Measurements from ENCODE around the gene GNPDA2.
"Not testable (repeated sequence)": the region's sequence is repeated elsewhere in the genome, so short reads cannot be mapped to it uniquely, and the experiment has no call there.

GNPDA2 gene

DNA sequence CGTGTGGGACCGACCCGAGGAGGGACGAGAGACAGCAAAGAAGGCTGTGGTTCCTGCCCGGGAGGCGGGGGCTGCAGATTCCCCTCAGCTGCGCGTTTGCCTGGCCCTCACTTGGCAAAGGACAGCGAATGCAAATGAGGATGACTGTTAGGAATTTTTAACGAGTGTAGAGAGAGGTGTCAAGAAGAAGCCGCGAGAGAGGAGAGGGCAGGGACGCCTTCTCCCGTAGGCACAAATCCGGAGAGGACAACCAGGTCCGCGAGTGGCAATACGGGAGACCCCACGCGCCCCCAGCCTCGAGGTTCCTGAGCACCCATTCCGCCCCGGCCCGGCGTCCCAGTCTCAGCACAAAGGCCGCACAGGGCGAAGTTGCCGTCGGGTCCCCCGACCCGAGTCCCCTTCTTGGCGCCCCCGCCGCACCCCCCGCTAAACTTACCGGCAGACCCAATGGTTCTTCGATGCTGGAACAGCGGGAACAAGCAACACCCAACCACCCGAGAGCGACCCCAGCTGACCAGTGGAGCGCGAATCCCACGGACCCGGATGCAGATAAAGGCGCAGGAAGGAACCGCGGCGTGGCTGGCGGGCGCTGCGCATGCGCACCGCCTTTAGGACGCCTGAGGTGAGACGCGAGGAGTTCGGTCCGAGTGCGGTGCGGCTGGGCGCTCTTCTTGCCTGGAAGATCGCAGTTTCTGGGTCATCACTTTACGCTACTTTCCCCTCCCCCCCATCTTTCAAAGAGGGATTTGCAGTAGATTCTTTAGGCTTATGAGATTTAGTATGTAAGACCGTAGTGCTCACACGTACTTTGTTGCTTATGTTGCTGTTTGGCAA is at the start of gene GNPDA2:
TSS of gene GNPDA2 (minus strand) at position 519 of the 834 bp plus-strand sequence. CDS start 4,349 bp downstream, outside the sequence.
- DNase-seq, result peak; percentile 86

DNA sequence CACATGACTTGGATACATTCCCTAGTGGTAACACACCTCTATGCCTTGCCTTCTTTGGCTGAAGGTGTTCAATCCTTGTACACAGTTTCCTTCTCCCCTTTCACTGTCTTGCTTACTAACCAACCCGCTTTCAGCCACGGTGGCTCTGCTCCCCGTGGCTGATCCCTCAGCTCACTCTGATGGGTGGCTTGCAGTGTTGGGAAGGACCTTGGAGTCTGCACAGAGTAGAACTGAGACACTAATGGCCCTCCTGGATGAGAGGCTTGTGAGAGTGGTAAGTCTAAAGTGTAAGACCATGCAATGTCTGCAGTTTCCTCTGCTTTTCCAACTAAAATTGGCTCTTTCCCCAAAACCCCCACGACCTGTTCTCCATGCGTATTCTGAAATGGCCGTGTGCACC is 46.0 kb upstream of the GNPDA2 start:
- DNase-seq, result no peak

- DNase-seq, result no peak
Measured at GRCh38 chr4:44771789-44772188, 45.4 kb upstream of the GNPDA2 start.

- no peak for DNase-seq
Measured at GRCh38 chr4:44766453-44766852, 40.1 kb upstream of the GNPDA2 start.

DNA sequence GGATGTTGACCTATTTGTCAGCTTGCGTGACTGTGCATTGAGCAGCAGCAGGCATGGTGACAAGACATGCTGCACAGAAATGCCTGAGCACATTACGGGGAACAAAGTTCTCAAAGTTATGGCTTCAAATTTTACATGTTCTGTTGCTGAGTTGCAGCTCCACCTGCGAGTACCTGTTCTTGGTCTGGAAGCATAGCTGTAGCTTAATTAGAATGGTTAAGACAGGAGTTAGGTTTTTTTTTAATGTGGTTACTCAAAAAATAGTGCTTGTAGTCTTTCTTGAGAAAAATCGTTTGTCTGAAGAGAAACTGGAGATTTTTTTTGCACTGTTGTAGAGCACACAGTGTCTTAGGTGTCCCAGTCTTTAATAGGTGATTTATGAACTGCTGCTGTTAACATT is 38.8 kb upstream of the GNPDA2 start:
- no peak for DNase-seq

GRCh38 chr4:44761306-44761705 is 35.0 kb upstream of the GNPDA2 start:
- no peak for DNase-seq

- peak in 1 of 2 donors; percentile 43 for DNase-seq
Measured at GRCh38 chr4:44760142-44760898, 34.0 kb upstream of the GNPDA2 start.

GRCh38 chr4:44756559-44756958 is 30.2 kb upstream of the GNPDA2 start:
- no peak for DNase-seq

DNA sequence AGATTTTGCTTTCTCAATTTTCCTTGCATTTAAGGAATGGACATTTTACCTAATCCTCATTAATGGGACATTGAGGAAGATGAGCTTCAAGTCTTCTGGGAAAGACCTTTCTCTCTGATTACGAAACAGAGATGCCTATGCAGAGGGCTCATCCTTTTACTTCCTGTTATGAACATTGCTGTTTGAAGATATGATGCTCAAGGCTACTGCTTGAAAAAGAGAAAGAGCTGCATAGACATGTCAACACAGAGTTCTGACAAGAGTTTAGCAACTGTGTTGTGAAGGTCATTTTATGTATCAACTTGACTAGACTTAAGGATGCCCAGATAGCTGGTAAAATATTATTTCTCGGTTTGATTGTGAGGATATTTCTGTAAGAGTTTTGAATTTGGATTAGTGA is 13.8 kb upstream of the GNPDA2 start:
- DNase-seq, result no peak

DNA sequence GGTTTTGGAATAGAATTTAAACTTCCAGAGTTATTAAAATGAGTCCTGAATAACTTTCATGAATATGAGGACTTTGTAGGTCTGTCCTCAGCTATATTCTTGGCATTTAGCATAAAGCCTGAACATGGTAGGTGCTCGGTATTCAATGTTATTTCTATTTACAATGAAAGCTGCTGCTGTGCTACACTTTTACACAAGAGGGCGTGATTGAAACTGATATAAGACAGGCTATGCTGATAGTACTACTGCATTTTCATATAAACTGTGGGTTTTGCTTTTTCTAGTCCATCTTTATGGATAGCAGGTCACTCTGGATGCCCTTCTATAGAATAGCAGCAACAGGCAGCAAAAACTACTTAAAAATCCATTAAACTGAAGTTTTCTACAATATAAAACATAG is 12.3 kb upstream of the GNPDA2 start:
- DNase-seq, result peak in 1 of 2 donors; percentile 4

- DNase-seq, result no peak
Measured at GRCh38 chr4:44736900-44737299, 10.5 kb upstream of the GNPDA2 start.

DNA sequence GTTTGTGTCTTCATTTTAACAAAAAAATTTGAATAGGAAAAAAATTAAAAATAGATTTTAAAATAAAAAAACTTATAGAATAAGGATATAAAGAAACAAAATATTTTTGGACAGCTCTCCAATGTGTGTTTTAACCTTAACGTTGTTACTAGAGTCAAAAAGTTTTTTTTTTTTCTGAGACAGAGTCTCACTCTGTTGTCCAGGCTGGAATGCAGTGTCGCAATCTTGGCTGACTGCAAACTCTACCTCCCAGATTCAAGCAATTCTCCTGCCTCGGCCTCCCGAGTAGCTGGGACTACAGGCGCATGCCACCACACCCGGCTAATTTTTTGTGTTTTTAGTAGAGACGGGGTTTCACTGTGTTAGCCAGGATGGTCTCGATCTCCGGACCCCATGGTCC is 2.3 kb upstream of the GNPDA2 start:
- not testable (repeated sequence) for DNase-seq

GRCh38 chr4:44727471-44727870 is 1.1 kb upstream of the GNPDA2 start:
- DNase-seq, result no peak

DNA sequence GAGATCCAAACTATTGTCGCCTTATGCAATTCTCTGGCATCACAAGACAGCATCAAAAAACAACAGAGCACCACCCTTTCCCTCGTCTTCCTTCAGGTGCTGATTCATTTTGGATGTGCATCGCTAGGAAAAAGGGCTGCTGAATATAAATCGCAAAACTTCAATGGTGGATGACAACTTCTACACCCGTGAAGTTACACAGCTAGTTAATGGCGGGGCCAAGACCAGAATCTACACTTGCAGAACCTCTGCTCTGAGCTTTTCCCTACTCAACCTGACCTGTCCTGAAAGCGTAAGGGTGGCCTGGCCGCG is 674 bp downstream of the GNPDA2 start:
- DNase-seq, result no peak

DNA sequence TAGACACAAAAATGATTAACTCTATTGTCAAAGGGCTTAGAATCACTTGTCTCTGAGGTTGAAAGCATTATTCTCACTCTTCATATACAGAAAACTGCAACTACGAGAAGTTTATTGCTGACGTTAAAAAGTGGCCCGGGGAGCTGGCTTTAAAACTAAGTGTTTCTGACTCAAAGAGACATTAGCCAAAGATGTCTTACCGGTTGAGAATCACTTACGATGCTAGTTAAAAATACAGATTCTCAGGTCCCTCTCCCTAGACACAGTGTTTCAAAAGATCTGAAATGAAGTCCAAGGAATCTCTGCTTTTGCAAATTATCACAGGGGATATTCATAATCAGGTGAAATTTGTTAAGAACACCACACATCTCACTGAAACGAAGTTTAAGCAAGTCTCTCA is 1.2 kb downstream of the GNPDA2 start:
- no peak for DNase-seq

- no peak for DNase-seq
Measured at GRCh38 chr4:44722001-44722400, 4.4 kb downstream of the GNPDA2 start.

DNA sequence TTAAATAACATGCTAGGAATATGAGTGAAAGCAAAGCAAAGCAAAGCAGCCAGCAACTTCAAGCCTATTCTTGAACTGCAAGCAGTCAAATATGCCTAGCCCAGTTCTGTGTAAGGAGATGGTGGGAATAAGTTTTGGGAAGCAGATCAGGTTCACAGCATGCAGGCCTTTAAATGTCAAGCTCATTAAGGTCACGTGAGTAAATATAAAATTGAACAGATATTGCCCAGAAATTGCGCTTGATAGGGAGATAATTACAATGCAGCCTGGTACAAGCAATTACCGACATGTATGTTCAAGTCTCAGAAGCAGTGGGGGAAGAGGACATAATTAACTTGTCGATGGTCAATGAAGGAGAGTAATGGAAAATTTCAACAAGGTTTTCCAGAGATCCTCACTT is 6.0 kb downstream of the GNPDA2 start:
- no peak for DNase-seq

GRCh38 chr4:44716597-44716996 is 9.8 kb downstream of the GNPDA2 start:
- no peak for DNase-seq

- DNase-seq, result no peak
Measured at GRCh38 chr4:44713125-44713524, 13.2 kb downstream of the GNPDA2 start.

DNA sequence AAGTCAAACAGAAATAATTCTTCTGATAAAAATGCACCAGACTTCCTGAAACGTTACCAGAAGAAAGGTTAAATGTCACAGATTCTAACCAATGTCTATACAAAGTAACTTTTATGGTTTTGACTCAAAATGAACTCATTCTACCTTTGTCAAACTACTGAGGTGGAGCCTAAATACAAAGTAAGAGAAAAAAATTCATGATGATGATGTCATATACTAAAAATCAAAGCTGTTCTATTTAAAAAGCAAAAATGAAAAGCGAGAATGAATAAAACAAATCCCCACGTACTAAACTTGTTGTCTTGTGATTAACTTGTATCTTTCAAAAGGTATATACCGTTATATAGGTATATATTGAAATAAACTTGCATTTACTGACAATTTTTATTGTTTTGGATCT is 21.7 kb downstream of the GNPDA2 start:
- DNase-seq, result no peak

- no peak for DNase-seq
Measured at GRCh38 chr4:44701037-44701436, 25.3 kb downstream of the GNPDA2 start.

DNA sequence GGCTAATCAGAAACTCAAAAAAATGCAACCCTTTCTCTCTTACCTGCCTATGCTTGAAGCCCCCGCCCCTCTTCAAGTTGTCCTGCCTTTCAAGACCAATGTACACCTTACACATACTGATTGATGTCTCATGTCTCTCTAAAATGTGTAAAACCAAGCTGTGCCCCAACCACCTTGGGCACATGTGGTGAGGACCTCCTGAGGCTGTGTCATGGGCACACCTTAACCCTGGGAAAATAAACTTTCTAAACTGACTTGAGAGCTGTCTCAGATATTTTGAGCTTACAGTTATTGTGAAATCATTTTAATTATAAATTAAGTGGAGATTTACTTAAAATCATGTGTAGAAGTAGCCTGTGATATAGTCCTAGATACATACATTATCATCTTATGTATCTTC is 25.9 kb downstream of the GNPDA2 start:
- DNase-seq, result no peak

- no peak for DNase-seq
Measured at GRCh38 chr4:44684648-44685047, 41.7 kb downstream of the GNPDA2 start.

DNA sequence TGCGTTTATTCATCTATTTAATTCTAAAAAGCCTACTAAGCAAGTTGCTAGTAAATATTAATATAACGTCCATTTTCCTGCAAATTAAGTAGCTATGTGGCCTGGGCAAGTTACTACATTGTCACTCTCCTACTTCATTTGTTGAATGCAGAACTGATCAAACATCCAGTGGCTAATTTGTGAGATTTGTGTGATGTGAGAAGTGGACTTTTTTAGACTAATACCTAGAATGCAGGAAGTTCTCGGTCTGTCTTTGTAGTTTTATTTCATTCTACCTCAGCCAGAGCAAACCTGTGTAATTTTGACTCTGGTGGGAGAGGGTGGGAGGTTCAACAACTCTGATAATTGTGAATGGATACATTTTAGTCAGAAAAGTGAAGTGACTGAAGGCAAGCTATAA is 47.3 kb downstream of the GNPDA2 start:
- DNase-seq, result peak in 1 of 2 donors; percentile 33

All from CD4-positive, alpha-beta T cell treated with Interleukin-4 for 1 hour (primary cell).